GM21515 (cell line): ENCODE data around the gene TJP3.

ENCODE experiments used
- ATAC-seq: cut with Tn5 transposase; IDR thresholded peaks from one replicate; pipeline ENCODE4 v1.9.1; 2021; ENCODE audit not compliant: unreplicated experiment

TJP3 gene

GRCh38 chr19:3710265-3710812, 2.2 kb downstream of the TJP3 start:
- no peak for ATAC-seq

GRCh38 chr19:3712663-3713611, 4.8 kb downstream of the TJP3 start:
- no peak for ATAC-seq

GRCh38 chr19:3716147-3716668, 8.0 kb downstream of the TJP3 start:
- ATAC-seq, result no peak

- no peak for ATAC-seq
Measured at GRCh38 chr19:3719868-3720267, 11.7 kb downstream of the TJP3 start.

GRCh38 chr19:3720349-3720917, 12.2 kb downstream of the TJP3 start:
- ATAC-seq, result no peak

GRCh38 chr19:3721131-3721886, 13.1 kb downstream of the TJP3 start:
- ATAC-seq, result no peak

GRCh38 chr19:3721887-3722442, 13.8 kb downstream of the TJP3 start:
- ATAC-seq, result no peak

- no peak for ATAC-seq
Measured at GRCh38 chr19:3722443-3723109, 14.4 kb downstream of the TJP3 start.

GRCh38 chr19:3723110-3723488, 14.9 kb downstream of the TJP3 start:
- ATAC-seq, result no peak

- no peak for ATAC-seq
Measured at GRCh38 chr19:3723883-3724282, 15.7 kb downstream of the TJP3 start.

GRCh38 chr19:3725121-3725520, 16.9 kb downstream of the TJP3 start:
- no peak for ATAC-seq

- no peak for ATAC-seq
Measured at GRCh38 chr19:3725640-3726310, 17.6 kb downstream of the TJP3 start.

- ATAC-seq, result no peak
Measured at GRCh38 chr19:3730457-3730958, 22.3 kb downstream of the TJP3 start.

- ATAC-seq, result no peak
Measured at GRCh38 chr19:3732108-3732507, 23.9 kb downstream of the TJP3 start.

GRCh38 chr19:3733549-3734309, 25.5 kb downstream of the TJP3 start:
- no peak for ATAC-seq

- no peak for ATAC-seq
Measured at GRCh38 chr19:3734310-3734600, 26.1 kb downstream of the TJP3 start.

GRCh38 chr19:3736106-3736724, 28.0 kb downstream of the TJP3 start:
- no peak for ATAC-seq

GRCh38 chr19:3737487-3738205, 29.5 kb downstream of the TJP3 start:
- ATAC-seq, result no peak
